Breast epithelium (tissue), 4 donors: Measurements from ENCODE around the gene ZNRF2. TPM values are rescaled to one million over a fixed set of nuclear protein-coding genes. Genes with fewer than 3 reads are reported as not detected.
"Not testable (repeated sequence)": the region's sequence is repeated elsewhere in the genome, so short reads cannot be mapped to it uniquely, and the experiment has no call there.

Experiments
- DNase-seq, 2 donors: peaks; one replicate each; pipeline ENCODE4 v3.0.0-alpha.2; 2019; ENCODE audit warnings: low spot score in 2 of 2
- H3K27ac ChIP-seq, 2 donors: fragments of 200-600 bp; sonication (generic) in 1 of 2; one replicate each; pipeline ENCODE4 v1.5.1; 2016 to 2019; ENCODE audit warnings: mild to moderate bottlenecking in 1 of 2
- H3K27me3 ChIP-seq, 2 donors: fragments of 200-600 bp; sonication (generic) in 1 of 2; one replicate each; pipeline versions ENCODE4 v1.5.1 to v1.6.0; 2017 to 2019; ENCODE audit warnings: control low read depth in 1 of 2, mild to moderate bottlenecking in 1 of 2
- H3K36me3 ChIP-seq: fragments of 200-600 bp; one replicate; pipeline ENCODE4 v1.5.1; 2019
- H3K4me1 ChIP-seq, 2 donors: fragments of 200-600 bp; sonication (generic); one replicate each; pipeline ENCODE4 v1.5.1; 2016 to 2019; ENCODE audit warnings: control low read depth in 1 of 2
- H3K4me3 ChIP-seq, 3 donors: fragments of 200-600 bp; sonication (generic); 1 replicate in 2 of 3; 2 replicates in 1 of 3; pipeline ENCODE4 v1.5.1; 2016 to 2019; ENCODE audit warnings: mild to moderate bottlenecking in 3 of 3, moderate library complexity in 2 of 3
- H3K9me3 ChIP-seq, 2 donors: fragments of 200-600 bp; sonication (generic) in 1 of 2; one replicate each; pipeline ENCODE4 v1.5.1; 2016 to 2019; ENCODE audit warnings: control low read depth in 1 of 2
- POLR2A ChIP-seq: fragments of 450-650 bp; IDR thresholded peaks from one replicate; pipeline ENCODE4 v1.6.1; 2016; ENCODE audit warnings: antibody characterized with exemption, mild to moderate bottlenecking, moderate library complexity
- POLR2AphosphoS5 ChIP-seq, 3 donors: sonication (generic); formaldehyde crosslinking; IDR thresholded peaks; one replicate each; pipeline ENCODE4 v1.6.1; 2017; ENCODE audit warnings: antibody characterized with exemption in 3 of 3
- intact Hi-C: fragments of 100-400 bp; cut with DNase I; formaldehyde crosslinking; loops from one replicate; pipeline ENCODE4 v1.15.1; 2023; ENCODE audit warnings: low total_unique reads
- total RNA-seq, 3 donors: library from RNA; depleted of rRNA; stranded (reverse); fragments of >200 nt; gene quantifications; one replicate each; pipeline ENCODE4 v1.1.0, GENCODE V29; 2016
- TF ChIP-seq, protein P1 (sequence below), 3 donors: fragments of 450-650 bp; IDR thresholded peaks; one replicate each; pipeline ENCODE4 v1.5.1; 2016 to 2017; ENCODE audit warnings: antibody characterized with exemption in 3 of 3, mild to moderate bottlenecking in 3 of 3, moderate library complexity in 3 of 3

ZNRF2 gene
- total RNA-seq, 3 donors from 2014 or later = 18.9 to 56.8 (median 30.5) TPM

DNA sequence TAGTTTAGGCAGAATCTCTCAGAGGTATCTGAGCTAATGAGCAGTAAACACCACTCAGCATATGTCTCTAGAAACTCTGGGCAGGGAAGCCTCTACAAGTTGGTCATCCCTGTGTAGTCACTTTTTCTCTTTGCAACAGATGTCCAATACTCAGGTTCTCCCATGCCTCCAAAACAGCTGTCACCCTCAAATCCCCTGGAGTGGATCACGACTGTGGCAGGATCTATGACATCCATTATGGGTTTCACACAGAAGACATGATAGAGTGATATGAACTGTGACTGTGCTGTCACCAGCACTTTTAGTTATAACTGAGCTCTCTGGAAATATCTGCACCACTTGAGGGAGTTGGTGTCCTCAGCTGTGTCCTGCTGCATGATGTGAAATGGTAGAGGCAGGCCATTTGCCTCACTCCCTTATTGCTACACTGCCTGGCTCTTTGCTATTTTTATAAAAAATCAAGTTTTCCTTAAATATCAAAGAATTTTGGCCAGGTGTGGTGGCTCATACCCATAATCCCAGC, 24.1 kb upstream of the ZNRF2 start:
- Histone ChIP-seq H3K36me3 (no peaks in the 10 kb centered on the region), H3K27ac (no peak overlapping the region), H3K27me3 (no peaks in the 10 kb centered on the region), H3K4me3 (no peak overlapping the region), H3K4me1 (no peaks in the 10 kb centered on the region), H3K9me3 (no peaks in the 10 kb centered on the region)
- intact Hi-C loops = no loop called here
- TF ChIP-seq, protein P1, sequence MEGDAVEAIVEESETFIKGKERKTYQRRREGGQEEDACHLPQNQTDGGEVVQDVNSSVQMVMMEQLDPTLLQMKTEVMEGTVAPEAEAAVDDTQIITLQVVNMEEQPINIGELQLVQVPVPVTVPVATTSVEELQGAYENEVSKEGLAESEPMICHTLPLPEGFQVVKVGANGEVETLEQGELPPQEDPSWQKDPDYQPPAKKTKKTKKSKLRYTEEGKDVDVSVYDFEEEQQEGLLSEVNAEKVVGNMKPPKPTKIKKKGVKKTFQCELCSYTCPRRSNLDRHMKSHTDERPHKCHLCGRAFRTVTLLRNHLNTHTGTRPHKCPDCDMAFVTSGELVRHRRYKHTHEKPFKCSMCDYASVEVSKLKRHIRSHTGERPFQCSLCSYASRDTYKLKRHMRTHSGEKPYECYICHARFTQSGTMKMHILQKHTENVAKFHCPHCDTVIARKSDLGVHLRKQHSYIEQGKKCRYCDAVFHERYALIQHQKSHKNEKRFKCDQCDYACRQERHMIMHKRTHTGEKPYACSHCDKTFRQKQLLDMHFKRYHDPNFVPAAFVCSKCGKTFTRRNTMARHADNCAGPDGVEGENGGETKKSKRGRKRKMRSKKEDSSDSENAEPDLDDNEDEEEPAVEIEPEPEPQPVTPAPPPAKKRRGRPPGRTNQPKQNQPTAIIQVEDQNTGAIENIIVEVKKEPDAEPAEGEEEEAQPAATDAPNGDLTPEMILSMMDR (IDR thresholded peaks at IDR 0.05) = no peak
- no peak for TF ChIP-seq POLR2AphosphoS5 (IDR thresholded peaks at IDR 0.05)
- TF ChIP-seq POLR2A = no peak
- DNase-seq = no peak

DNA sequence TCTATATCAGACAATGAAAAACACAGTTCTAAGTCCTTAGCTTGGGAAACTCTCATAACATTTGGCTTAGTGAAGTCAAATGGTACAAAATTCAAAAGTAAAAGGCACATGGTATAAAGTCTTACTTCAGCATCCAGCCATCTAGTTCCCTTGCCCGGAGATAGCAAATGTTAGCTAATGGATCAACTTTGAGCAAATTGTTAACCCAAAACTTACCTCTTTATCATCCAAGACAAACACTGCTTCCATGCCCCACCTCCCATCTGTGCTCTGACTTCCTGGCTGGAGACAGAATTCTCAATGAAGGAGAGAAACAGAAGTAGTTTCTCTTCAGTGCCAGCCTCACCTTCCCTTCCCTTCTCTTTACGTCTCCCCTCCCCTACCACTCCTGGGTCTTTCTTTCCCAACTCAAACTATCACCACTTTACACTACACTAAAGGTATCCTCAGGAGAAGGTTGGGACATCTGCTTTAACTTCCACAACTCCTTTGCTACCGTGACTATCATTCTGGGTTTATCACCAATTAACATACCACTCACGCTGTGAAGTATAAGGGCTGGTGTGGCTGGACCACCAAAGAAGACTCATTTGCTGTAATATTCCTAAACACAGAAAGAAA, 21.2 kb upstream of the ZNRF2 start:
- H3K9me3 ChIP-seq = no peaks in the 10 kb centered on the region
- H3K4me3 ChIP-seq = no peak overlapping the region
- H3K4me1 ChIP-seq = no peaks in the 10 kb centered on the region
- TF ChIP-seq, protein P1 (IDR thresholded peaks at IDR 0.05) = no peak
- TF ChIP-seq POLR2A = no peak
- no peak for TF ChIP-seq POLR2AphosphoS5 (IDR thresholded peaks at IDR 0.05)
- intact Hi-C loops = no loop called here
- no peak for DNase-seq
- no peaks in the 10 kb centered on the region for H3K36me3 ChIP-seq
- H3K27me3 ChIP-seq = no peaks in the 10 kb centered on the region
- no peak overlapping the region for H3K27ac ChIP-seq

DNA sequence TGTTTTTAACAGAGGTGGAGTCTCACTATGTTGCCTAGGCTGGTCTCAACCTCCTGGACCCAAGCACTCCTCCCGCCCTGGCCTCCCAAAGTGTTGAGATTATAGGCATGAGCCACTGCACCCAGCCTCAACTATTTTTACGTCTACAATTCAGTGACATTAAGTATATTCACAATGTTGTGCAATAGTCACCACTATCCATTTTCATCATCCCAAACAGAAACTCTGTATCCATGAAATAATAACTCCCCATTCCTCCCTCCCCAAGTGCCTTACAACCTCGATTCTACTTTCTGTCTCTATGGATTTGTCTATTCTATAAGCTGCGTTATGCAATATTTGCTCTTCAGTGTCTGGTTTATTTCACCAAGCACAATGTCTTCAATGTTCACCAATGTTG, 20.3 kb upstream of the ZNRF2 start:
- TF ChIP-seq, protein P1 (IDR thresholded peaks at IDR 0.05) = no peak
- TF ChIP-seq POLR2AphosphoS5 (IDR thresholded peaks at IDR 0.05) = no peak
- no peak for TF ChIP-seq POLR2A
- H3K27ac ChIP-seq = no peak overlapping the region
- H3K4me1 ChIP-seq = no peaks in the 10 kb centered on the region
- no peaks in the 10 kb centered on the region for H3K9me3 ChIP-seq
- intact Hi-C loops = no loop called here
- DNase-seq = no peak
- H3K4me3 ChIP-seq = no peak overlapping the region
- H3K36me3 ChIP-seq = no peaks in the 10 kb centered on the region
- H3K27me3 ChIP-seq = no peaks in the 10 kb centered on the region

DNA sequence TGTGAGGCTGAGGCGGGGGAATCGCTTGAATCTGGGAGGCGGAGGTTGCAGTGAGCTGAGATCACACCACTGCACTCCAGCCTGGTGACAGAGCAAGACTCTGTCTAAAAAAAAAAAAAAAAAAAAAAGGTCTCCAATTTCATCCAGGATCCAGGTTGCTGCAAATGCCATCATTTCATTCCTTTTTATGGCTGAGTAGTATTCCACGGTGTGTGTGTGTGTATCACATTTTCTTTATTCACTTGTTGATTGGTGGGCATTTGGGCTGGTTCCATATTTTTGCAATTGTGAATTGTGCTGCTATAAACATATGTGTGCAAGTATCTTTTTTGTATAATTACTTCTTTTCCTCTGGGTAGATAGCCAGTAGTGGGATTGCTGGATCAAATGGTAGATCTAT, 19.2 kb upstream of the ZNRF2 start:
- H3K9me3 ChIP-seq, H3K27me3 ChIP-seq, H3K27ac ChIP-seq, H3K4me1 ChIP-seq, H3K36me3 ChIP-seq, DNase-seq, H3K4me3 ChIP-seq, intact Hi-C loops: not testable (repeated sequence)

DNA sequence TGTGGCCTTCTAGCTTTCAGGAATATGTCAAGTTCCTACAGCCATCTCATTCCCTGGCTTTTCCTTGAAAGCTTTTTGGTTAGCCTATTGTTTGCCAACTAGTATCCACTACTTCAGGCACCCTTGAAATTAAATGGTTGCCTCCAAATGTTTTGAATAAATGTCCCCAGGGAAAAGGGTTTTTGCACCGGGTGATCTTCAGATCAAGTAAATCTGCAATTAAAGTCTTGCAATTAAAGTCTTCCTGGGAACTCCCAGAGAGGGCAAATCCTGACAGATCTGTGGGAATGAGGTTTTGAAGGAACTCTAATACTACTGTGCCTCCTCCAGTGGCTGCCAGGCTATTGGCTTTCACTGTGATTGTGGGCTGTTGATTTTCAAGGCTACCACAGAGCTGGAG, 17.7 kb upstream of the ZNRF2 start:
- Histone ChIP-seq H3K27ac (no peak overlapping the region), H3K4me3 (no peak overlapping the region), H3K36me3 (no peaks in the 10 kb centered on the region), H3K4me1 (no peaks in the 10 kb centered on the region), H3K27me3 (no peaks in the 10 kb centered on the region), H3K9me3 (no peaks in the 10 kb centered on the region)
- TF ChIP-seq, protein P1 (IDR thresholded peaks at IDR 0.05) = no peak
- no peak for TF ChIP-seq POLR2AphosphoS5 (IDR thresholded peaks at IDR 0.05)
- TF ChIP-seq POLR2A = no peak
- DNase-seq = no peak
- intact Hi-C loops = no loop called here

DNA sequence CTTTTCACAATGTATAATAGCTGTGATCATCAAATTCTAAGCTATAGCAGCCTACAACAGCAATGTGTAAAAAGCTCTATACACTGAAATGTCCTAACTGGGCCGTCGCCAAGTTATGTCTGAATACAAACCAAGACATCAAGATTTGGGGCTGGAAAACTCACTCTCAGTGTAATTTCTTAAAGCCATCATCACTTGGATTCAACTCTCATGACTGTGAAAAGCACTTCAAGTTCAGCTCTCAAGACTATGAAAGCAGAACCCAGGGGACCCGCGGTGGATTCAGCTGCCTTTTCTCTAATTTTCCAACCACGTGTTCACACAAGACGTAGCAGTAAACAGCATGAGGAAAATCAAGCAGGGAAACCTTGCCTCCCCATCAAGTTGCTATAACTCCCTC, 15.8 kb upstream of the ZNRF2 start:
- Histone ChIP-seq H3K27ac (no peak overlapping the region), H3K36me3 (no peaks in the 10 kb centered on the region), H3K27me3 (no peaks in the 10 kb centered on the region), H3K9me3 (no peaks in the 10 kb centered on the region), H3K4me3 (no peak overlapping the region), H3K4me1 (no peaks in the 10 kb centered on the region)
- no peak for DNase-seq
- TF ChIP-seq, protein P1 (IDR thresholded peaks at IDR 0.05) = no peak
- TF ChIP-seq POLR2A = no peak
- TF ChIP-seq POLR2AphosphoS5 (IDR thresholded peaks at IDR 0.05) = no peak
- intact Hi-C loops = no loop called here
